Adipose tissue (tissue), 3 donors: ENCODE data around the gene EFEMP1. TPM values are rescaled to one million over a fixed set of nuclear protein-coding genes. Genes with fewer than 3 reads are reported as not detected.
"Not testable (repeated sequence)": the region's sequence is repeated elsewhere in the genome, so short reads cannot be mapped to it uniquely, and the experiment has no call there.

ENCODE experiments used
- H3K27ac ChIP-seq: one replicate; pipeline ENCODE4 v1.5.1; 2013; ENCODE audit warnings: low read depth, low read length
- WGBS, 3 donors: extraction: QIAGEN DNeasy Blood & Tissue Kit; methylation state at CpG; one replicate each; pipeline ENCODE4 v1.1.7; 2013; 5-methylcytosine and 5-hydroxymethylcytosine counted together
- polyA plus RNA-seq, 3 donors: library from polyadenylated mRNA; stranded (reverse); fragments of 200-250 nt; gene quantifications; one replicate each; pipeline ENCODE4 v1.2.3, GENCODE V29; 2013
- donor health status: healthy with polysubstance abuse.
- donor health status: Bipolar disorder and iron deficiency.
- donor health status: healthy.

Gene EFEMP1
- polyA plus RNA-seq, 3 donors: 29.6 to 203 (median 145) TPM

- 60 to 75% (median 71%) methylated on average over 1 of the region's 1 CpG for WGBS, 3 donors
- H3K27ac ChIP-seq: no peak overlapping the region
Observed at GRCh38 chr2:55848096-55848495, 75.5 kb downstream of the EFEMP1 start.

DNA sequence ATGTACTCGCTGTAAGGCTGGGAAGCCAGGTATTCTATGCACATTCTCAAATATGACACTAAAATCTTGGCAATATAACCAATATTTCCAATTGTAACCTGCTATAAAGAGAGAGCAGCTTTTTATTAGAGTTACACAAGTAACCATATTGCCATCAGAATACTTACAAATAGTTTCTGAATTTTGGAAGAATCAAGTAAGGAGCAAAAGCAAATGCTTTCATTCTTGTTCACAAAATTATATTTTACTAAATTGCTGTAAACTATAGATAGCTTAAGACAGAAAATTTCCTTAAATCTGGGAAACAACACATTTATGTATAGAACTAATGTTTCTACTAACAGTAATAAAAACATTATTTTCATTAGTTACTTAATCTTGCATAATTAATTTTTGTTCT, 77.2 kb downstream of the EFEMP1 start:
- WGBS, 3 donors: 89 to 97% (median 97%) methylated on average over 1 of the region's 1 CpG
- no peak overlapping the region for H3K27ac ChIP-seq

GRCh38 chr2:55844986-55845385, 78.6 kb downstream of the EFEMP1 start:
- H3K27ac ChIP-seq: no peak overlapping the region
- 75 to 82% (median 81%) methylated on average over 2 of the region's 2 CpGs for WGBS, 3 donors

- WGBS, 3 donors: 41 to 87% (median 48%) methylated on average over 1 of the region's 1 CpG
- H3K27ac ChIP-seq: no peak overlapping the region
Observed at GRCh38 chr2:55843994-55844345, 79.6 kb downstream of the EFEMP1 start.

DNA sequence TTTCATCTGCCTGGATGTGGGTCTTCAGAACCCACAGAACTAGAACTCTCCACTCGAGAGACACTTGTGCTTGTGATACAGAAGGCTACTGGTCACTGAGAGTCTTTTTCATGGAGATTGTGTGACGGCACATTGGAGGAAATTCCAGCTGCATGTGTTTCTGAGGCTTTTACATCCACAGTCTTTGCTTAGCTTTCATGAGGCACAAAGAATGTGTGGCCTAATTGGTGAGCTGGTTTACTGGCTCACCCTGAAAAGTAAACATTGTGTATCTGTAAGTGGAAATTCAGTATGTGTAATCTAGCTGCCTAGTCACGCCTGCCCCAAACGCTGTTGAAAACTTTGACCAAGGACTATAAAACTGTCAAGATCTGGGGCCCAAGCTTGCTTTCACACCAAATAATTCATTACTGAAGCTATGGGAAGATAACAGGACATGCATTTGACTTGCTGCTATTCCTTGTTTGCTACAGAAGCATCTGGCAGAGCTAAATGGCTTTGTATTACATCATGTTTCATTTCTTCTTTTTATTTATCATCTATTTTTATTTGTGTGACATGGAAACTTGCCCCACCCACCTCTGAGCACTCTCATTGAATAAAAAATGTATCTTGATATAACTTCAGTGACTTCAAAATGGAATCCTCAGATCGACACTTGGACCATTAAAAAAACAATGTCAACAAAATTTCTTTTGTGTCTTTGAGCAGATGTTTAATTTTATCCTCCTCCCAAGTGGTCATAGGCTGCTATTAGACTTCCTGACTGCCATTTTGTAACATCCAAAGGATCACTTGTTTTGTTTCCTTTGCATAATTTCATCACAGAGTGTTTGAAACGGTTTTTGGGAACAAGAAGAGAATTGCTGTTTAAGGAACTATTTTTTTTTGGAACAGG, 80.2 kb downstream of the EFEMP1 start:
- H3K27ac ChIP-seq: no peak overlapping the region
- WGBS, 3 donors: 38 to 55% (median 42%) methylated on average over 6 of the region's 6 CpGs

- WGBS, 3 donors: 58 to 94% (median 87%) methylated on average over 1 of the region's 1 CpG
- H3K27ac ChIP-seq: no peak overlapping the region
Observed at GRCh38 chr2:55842046-55842445, 81.5 kb downstream of the EFEMP1 start.

DNA sequence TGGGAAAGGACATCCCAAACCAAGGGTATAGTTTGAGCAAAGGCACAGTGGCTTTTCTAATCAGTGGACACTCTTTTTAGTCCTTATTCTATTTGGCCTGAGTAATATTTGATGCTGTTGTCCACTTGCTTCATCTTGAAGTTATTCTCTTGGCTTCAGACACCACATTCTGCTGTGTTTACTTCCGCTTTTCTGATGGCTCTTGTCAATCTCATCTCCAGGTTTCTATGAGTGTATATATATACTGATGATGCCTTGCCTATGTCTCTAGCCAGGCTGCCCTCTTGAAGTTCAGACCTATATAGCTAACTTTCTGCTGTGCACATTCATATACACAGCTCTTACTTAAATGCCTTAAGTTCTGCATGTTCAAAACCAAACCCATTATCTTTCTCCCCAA, 83.1 kb downstream of the EFEMP1 start:
- no peak overlapping the region for H3K27ac ChIP-seq
- WGBS, 3 donors: 94 to 96% (median 94%) methylated on average over 1 of the region's 1 CpG

GRCh38 chr2:55839182-55839819, 84.3 kb downstream of the EFEMP1 start:
- WGBS, 3 donors: 18 to 62% (median 60%) methylated on average over 7 of the region's 7 CpGs
- no peak overlapping the region for H3K27ac ChIP-seq

DNA sequence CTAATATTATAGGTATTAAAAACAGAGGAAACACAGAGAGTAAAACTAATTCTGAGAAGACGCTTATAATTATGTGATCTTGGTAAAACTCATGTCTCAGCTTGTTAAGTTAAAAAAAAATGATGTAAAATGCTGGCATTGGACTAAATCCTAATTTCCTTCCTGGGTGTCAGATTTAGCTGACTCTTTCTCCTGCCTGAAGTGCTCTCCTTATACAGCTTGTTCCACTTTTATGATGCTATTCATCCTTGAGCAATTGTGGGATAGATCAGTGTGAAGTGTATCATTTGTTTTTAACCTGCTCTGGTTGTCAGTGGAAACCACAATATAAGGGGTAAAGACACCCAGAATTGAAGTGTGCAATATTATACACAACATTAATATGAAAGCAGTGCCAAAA, 84.9 kb downstream of the EFEMP1 start:
- 84 to 95% (median 93%) methylated on average over 1 of the region's 1 CpG for WGBS, 3 donors
- no peak overlapping the region for H3K27ac ChIP-seq

DNA sequence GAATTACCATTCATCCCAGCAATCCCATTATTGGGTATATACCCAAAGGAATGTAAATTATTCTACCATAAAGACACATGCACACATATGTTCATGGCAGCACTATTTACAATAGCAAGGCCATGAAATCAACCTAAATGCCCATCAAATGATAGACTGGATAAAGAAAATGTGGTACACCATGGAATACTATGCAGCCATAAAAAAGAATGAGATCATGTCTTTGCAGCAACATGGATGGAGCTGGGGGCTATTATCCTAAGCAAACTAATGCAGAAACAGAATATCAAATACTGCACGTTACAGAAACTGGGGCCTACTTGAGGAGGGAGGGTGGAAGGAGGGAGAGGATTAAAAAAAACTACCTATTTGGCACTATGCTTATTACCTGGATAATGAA, 85.5 kb downstream of the EFEMP1 start:
- 67 to 90% (median 87%) methylated on average over 1 of the region's 1 CpG for WGBS, 3 donors
- not testable (repeated sequence) for H3K27ac ChIP-seq

GRCh38 chr2:55837073-55837472, 86.5 kb downstream of the EFEMP1 start:
- WGBS, 3 donors: 60 to 70% (median 65%) methylated on average over 9 of the region's 9 CpGs
- H3K27ac ChIP-seq: no peak overlapping the region

GRCh38 chr2:55831671-55832410, 91.7 kb downstream of the EFEMP1 start:
- WGBS, 3 donors: 65 to 91% (median 77%) methylated on average over 2 of the region's 2 CpGs
- not testable (repeated sequence) for H3K27ac ChIP-seq

DNA sequence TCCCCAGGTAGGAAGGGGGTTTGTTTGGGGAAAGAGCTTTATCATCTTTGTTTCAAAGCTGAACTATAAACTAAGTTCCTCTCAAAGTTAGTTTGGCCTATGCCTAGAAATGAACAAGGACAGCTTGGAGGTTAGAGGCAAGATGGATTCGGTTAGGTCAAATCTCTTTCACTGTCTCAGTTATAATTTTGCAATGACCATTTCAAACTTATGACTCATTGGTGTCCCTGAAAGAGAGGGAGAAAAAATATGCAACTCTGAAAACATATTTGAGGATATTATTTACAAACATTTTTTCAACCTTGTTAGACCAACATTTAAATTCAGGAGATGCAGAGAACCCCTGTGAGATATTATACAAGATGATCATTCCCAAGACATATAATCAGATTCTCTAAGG, 95.7 kb downstream of the EFEMP1 start:
- no peak overlapping the region for H3K27ac ChIP-seq
- WGBS, 3 donors: 54 to 90% (median 83%) methylated on average over 1 of the region's 1 CpG

DNA sequence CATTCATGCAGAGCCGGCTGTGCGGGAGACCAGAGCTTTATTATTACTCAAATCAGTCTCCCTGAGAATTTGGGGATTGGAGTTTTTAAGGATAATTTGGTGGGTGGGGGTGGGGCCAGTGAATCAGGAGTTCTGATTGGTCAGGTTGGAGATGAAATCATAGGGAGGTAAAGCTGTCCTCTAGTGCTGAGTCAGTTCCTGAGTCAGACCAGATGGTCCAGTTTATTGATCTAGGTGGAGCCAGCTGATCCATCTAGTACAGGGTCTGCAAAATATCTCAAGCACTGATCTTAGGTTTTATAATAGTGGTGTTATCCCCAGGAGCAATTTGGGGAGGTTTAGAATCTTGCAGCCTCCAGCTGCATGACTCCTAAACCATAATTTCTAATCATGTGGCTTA, 96.2 kb downstream of the EFEMP1 start:
- 90 to 96% (median 95%) methylated on average over 2 of the region's 2 CpGs for WGBS, 3 donors
- not testable (repeated sequence) for H3K27ac ChIP-seq

DNA sequence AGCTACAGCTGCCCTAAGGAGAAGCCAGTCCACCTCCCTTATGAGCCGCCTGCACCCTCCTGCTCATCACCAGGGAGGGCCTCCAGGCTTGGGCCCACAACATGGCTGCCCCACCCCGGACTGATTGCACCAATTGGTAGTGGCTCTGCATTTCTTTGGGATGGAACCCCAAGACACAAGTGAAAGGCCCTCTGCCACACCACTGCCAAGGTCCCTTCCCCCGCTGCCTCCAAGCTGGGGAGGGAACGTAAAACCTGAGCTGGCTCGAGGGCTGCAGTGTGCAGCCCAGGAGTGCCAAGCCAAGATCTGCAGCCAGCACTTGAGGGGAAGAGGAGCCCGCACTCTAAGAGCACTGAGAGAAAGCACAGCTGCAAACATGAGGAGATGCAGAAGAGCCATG, 97.3 kb downstream of the EFEMP1 start:
- WGBS, 3 donors: 87 to 95% (median 93%) methylated on average over 6 of the region's 6 CpGs

GRCh38 chr2:55824551-55825096, 99.0 kb downstream of the EFEMP1 start:
- 87 to 96% (median 94%) methylated on average over 14 of the region's 14 CpGs for WGBS, 3 donors
- no peak overlapping the region for H3K27ac ChIP-seq

More for the DNA sequence above, 97.3 kb downstream of the EFEMP1 start:
- no peak overlapping the region for H3K27ac ChIP-seq
